ENCODE measurements around the gene USP9Y. TPM values are rescaled to one million over a fixed set of nuclear protein-coding genes. Genes with fewer than 3 reads are reported as not detected.
"Not testable (repeated sequence)": the region's sequence is repeated elsewhere in the genome, so short reads cannot be mapped to it uniquely, and the experiment has no call there.

The USP9Y gene, protein sequence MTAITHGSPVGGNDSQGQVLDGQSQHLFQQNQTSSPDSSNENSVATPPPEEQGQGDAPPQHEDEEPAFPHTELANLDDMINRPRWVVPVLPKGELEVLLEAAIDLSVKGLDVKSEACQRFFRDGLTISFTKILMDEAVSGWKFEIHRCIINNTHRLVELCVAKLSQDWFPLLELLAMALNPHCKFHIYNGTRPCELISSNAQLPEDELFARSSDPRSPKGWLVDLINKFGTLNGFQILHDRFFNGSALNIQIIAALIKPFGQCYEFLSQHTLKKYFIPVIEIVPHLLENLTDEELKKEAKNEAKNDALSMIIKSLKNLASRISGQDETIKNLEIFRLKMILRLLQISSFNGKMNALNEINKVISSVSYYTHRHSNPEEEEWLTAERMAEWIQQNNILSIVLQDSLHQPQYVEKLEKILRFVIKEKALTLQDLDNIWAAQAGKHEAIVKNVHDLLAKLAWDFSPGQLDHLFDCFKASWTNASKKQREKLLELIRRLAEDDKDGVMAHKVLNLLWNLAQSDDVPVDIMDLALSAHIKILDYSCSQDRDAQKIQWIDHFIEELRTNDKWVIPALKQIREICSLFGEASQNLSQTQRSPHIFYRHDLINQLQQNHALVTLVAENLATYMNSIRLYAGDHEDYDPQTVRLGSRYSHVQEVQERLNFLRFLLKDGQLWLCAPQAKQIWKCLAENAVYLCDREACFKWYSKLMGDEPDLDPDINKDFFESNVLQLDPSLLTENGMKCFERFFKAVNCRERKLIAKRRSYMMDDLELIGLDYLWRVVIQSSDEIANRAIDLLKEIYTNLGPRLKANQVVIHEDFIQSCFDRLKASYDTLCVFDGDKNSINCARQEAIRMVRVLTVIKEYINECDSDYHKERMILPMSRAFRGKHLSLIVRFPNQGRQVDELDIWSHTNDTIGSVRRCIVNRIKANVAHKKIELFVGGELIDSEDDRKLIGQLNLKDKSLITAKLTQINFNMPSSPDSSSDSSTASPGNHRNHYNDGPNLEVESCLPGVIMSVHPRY (N-terminal part only)
- not detected in 2 replicates for total RNA-seq
- long read RNA-seq: 0 reads

DNA sequence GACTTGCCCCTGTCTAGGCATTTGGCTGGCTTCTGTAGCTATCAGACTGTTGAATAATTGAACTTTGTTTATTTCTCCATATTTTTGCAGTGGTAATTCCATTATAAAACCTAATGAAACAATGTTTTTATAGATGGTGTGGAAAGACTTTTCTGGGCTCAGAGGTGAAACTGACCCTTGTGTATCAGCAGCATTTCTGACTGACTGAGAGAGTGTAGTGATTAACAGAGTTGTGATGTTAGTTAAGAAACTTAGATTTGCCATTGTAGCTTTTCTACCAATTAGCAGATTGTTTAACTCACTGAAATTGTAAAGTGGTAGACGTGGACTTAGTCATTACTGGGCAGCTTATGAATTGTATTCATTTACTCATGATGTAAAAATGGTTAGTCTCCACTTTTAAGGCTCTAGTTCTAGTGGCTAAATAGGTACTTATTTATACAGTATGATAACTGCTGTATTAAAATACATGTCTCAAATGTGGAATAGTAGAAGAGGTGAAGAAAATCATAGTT lies at the start of gene USP9Y:
USP9Y (plus strand) TSS at position 51 of the 515 bp plus-strand sequence. CDS start 8,217 bp downstream, outside the sequence.
- Mint-ChIP-seq H3K4me1 (ENCODE audit: low read depth) (no peaks in the 10 kb centered on the region), H3K27me3 (no peaks in the 10 kb centered on the region), H3K27ac (no peak within 1 kb of the TSS), H3K4me3 (ENCODE audit: low read depth) (no peak within 1 kb of the TSS), H3K36me3 (ENCODE audit: insufficient read depth) (no peaks in the 10 kb centered on the region), H3K9me3 (ENCODE audit: low read depth) (no peaks in the 10 kb centered on the region)
- DNase-seq (ENCODE audit: low spot score, unreplicated experiment): no peak
- TF ChIP-seq, protein P1, sequence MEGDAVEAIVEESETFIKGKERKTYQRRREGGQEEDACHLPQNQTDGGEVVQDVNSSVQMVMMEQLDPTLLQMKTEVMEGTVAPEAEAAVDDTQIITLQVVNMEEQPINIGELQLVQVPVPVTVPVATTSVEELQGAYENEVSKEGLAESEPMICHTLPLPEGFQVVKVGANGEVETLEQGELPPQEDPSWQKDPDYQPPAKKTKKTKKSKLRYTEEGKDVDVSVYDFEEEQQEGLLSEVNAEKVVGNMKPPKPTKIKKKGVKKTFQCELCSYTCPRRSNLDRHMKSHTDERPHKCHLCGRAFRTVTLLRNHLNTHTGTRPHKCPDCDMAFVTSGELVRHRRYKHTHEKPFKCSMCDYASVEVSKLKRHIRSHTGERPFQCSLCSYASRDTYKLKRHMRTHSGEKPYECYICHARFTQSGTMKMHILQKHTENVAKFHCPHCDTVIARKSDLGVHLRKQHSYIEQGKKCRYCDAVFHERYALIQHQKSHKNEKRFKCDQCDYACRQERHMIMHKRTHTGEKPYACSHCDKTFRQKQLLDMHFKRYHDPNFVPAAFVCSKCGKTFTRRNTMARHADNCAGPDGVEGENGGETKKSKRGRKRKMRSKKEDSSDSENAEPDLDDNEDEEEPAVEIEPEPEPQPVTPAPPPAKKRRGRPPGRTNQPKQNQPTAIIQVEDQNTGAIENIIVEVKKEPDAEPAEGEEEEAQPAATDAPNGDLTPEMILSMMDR (IDR thresholded peaks at IDR 0.05; ENCODE audit: unreplicated experiment): no peak

DNA sequence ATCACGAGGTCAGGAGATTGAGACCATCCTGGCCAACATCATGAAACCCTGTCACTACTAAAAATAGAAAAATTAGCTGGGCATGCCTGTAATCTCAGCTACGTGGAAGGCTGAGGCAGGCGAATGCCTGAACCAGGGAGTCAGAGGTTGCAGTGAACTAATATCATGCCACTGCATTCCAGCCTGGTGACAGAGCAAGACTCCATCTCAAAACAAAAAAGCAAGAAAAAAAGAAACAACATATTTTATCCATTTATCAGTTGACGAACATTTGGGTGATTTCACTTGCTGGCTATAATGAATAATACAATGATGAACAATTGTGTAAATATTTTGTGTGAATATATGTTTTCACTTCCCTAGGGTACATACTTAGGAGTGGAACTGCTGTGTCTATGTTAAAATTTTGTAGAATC lies 49.4 kb upstream of the USP9Y start:
- no peak overlapping the region for H3K27ac Mint-ChIP-seq
- no peaks in the 10 kb centered on the region for H3K4me1 Mint-ChIP-seq (ENCODE audit: low read depth)
- H3K27me3 Mint-ChIP-seq: no peaks in the 10 kb centered on the region
- DNase-seq (ENCODE audit: low spot score, unreplicated experiment): no peak
- H3K36me3 Mint-ChIP-seq (ENCODE audit: insufficient read depth): no peaks in the 10 kb centered on the region
- no peak overlapping the region for H3K4me3 Mint-ChIP-seq (ENCODE audit: low read depth)
- TF ChIP-seq, protein P1 (IDR thresholded peaks at IDR 0.05; ENCODE audit: unreplicated experiment): no peak
- H3K9me3 Mint-ChIP-seq (ENCODE audit: low read depth): no peaks in the 10 kb centered on the region

DNA sequence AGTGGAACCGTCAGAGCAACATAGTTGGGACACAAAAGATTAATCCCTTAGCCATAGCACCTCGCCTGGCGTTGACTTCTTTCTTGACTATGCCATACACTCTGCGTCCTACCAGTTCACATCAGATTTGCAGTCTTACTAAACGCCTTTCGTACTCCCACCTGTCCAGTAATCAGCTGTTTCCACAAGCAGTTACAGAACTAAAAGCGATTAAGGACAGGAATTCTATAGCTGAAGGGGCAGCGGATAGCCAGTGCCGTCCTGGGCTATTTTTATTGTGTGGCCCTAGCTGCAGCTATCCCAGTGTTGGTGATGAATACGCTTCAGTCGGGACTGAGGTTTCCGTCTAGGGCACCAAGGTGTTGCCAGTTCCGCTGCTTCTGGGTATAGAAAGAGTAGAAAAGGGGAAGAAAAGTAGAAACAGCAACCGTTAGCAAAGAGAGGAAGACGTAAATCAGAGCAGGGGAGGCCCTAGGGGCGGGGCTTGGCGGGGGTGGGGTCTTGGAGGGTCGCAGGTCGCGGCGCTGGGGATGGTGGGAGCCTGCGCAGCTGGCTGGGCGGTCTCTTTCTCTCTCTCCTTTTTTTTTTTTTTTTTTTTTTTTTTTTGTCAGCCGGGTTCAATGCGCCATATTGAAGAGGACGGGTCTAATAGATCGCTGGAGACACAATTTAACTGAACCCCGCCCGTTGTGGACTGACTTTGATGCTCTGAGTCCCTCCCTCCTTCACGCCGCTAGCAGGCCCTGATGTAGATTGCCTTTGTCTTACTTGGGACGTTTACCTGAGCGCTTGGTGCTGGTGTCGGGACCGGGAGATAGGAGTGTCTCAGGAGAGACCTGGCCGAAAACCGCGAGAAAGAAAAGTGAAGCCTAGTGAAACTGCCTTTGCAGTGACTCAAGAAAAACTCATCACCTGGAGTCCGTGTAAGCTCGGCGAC lies 39.0 kb upstream of the USP9Y start:
- Mint-ChIP-seq H3K9me3 (ENCODE audit: low read depth) (no peaks in the 10 kb centered on the region), H3K27ac (no peak overlapping the region), H3K4me3 (ENCODE audit: low read depth) (no peak overlapping the region), H3K4me1 (ENCODE audit: low read depth) (no peaks in the 10 kb centered on the region), H3K36me3 (ENCODE audit: insufficient read depth) (no peaks in the 10 kb centered on the region), H3K27me3 (no peaks in the 10 kb centered on the region)
- DNase-seq (ENCODE audit: low spot score, unreplicated experiment): no peak
- TF ChIP-seq, protein P1 (IDR thresholded peaks at IDR 0.05; ENCODE audit: unreplicated experiment): no peak

- no peak overlapping the region for H3K4me3 Mint-ChIP-seq (ENCODE audit: low read depth)
- no peak for DNase-seq (ENCODE audit: low spot score, unreplicated experiment)
Measured at GRCh38 chrY:12662745-12663591, 38.1 kb upstream of the USP9Y start.

GRCh38 chrY:12663845-12664244 lies 37.2 kb upstream of the USP9Y start:
- not testable (repeated sequence) for H3K27me3 Mint-ChIP-seq; H3K9me3 Mint-ChIP-seq (ENCODE audit: low read depth); H3K4me3 Mint-ChIP-seq (ENCODE audit: low read depth); H3K27ac Mint-ChIP-seq; H3K36me3 Mint-ChIP-seq (ENCODE audit: insufficient read depth); DNase-seq (ENCODE audit: low spot score, unreplicated experiment); H3K4me1 Mint-ChIP-seq (ENCODE audit: low read depth)

More at GRCh38 chrY:12662745-12663591, 38.1 kb upstream of the USP9Y start:
- H3K27ac Mint-ChIP-seq: no peak overlapping the region
- H3K36me3 Mint-ChIP-seq (ENCODE audit: insufficient read depth): no peaks in the 10 kb centered on the region
- no peaks in the 10 kb centered on the region for H3K4me1 Mint-ChIP-seq (ENCODE audit: low read depth)
- TF ChIP-seq, protein P1 (IDR thresholded peaks at IDR 0.05; ENCODE audit: unreplicated experiment): no peak
- no peaks in the 10 kb centered on the region for H3K9me3 Mint-ChIP-seq (ENCODE audit: low read depth)
- no peaks in the 10 kb centered on the region for H3K27me3 Mint-ChIP-seq

Data from progenitor cell of endocrine pancreas (in vitro differentiated cells).